Measurements from ENCODE around the gene LIG1.

LIG1 gene

DNA sequence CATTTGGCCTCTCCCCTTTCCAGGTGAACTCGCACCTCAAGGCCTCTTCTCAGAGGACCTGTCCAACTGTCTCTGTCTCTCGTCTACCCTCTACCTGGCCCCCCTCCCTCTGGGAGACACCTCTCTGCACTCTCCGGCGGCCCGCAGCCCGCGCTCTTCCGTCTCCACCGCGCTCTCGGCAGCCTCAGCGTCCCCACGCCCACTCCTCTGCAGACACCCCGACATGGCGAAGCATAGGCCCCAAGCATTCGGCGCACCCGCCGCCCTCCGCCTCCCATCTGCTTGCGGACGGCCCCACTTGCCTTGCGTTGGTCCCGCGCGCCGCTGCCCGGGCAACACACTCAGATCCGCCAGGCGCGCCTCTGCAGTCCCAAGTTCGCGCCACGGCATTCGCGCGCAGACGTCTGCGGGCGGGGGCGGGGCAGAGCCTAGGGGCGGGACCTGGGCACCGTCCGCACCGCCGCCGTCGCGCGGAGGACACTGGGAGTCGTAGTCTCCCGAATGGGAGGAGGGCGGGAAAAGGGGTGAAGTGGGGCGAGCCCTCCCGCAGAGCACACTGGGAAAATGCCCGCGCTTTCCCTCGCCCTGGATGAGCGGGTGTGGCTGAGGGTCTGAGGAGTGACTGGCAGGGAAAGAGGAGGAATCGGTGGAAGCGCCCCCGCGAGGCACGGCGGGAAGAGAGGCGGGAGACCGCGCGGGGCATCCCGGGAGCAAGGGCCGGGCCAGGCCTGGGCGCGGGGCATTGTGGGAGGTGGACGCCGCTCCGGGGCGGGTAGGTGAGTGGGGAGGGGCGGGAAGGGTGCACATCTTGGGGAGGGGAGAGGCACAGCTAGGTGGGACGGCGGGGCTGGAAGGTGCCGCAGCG lies at the start of gene LIG1, which contains the start of gene ZSWIM9:
Gene LIG1, minus strand, starts transcription at position 406 of the 865 bp plus-strand sequence. CDS start 4,778 bp downstream, outside the sequence.
Gene ZSWIM9, plus strand, starts transcription at position 742 of the 865 bp plus-strand sequence. CDS start 1,123 bp downstream, outside the sequence.
- peak; percentile 95 for DNase-seq

DNA sequence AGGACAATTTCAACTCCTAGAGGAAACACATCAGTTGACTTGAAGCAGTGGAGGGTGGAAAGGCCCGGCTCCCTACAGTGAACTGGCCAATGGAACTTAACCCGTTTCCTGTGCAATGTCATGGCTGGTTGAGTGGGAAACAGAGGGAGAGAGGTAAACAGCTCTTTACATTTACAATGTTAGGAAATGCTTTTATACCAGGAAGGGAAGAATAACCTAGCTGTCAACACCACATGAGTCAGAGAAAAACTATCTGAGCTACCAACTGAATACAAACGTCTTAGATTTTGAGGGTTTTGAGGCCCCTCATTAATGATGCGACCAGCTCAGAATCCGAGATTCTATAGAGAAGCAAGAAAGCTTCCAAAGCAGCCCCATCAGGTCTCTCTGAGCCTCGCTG lies 48.9 kb upstream of the LIG1 start:
- DNase-seq = no peak

DNA sequence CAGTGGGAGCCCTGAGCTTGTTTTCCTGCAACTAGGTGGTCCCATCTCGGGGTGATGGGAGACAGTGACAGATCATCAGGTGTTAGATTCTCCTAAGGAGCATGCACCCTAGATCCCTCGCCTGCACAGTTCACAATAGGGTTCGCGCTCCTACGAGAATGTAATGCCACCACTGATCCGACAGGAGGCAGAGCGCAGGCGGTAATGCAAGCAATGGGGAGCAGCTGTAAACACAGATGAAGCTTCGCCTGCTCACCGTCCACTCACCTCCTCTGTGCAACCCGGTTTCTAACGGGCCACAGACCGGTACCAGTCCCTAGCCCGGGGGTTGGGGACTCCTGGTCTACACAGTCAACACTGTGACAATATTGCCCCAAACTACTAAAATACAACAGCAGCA lies 46.8 kb upstream of the LIG1 start:
- no peak for DNase-seq

DNA sequence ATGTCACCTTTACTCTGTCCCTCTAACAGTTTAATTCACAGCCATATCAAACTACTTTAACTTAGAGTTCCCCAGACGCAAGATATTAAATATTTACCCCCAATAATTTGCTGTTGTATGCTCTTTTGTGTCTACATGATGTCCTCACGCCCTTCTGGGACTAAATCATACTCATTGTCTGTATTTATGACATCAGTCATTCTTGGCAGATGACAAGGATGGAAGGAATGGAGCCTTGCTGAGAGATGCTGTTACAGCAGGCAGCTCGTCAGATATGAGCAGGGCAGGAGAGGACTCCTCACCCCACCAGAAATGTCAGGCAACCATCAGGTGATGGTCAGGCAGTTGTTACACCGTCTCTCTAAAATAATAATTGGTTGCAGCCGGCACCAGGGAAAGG lies 43.8 kb upstream of the LIG1 start:
- no peak for DNase-seq

DNA sequence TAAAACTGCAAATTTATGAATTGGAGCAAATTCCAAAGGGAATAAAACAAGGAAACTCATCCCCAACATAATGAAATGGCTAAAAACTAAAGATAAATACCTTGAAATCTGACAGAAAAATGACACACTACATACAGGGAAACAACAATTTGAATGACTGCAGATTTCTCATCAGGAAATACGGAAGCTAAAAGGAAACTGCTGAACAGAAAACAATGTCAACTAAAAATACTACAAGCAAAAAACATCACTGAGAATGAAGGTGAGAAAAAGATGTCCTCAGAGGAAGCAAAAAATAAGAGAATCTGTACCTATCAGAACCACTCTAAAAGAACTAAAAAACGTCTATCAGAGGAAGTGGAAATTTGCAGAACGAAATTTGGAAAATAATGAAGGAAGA lies 39.9 kb upstream of the LIG1 start:
- DNase-seq = no peak

DNA sequence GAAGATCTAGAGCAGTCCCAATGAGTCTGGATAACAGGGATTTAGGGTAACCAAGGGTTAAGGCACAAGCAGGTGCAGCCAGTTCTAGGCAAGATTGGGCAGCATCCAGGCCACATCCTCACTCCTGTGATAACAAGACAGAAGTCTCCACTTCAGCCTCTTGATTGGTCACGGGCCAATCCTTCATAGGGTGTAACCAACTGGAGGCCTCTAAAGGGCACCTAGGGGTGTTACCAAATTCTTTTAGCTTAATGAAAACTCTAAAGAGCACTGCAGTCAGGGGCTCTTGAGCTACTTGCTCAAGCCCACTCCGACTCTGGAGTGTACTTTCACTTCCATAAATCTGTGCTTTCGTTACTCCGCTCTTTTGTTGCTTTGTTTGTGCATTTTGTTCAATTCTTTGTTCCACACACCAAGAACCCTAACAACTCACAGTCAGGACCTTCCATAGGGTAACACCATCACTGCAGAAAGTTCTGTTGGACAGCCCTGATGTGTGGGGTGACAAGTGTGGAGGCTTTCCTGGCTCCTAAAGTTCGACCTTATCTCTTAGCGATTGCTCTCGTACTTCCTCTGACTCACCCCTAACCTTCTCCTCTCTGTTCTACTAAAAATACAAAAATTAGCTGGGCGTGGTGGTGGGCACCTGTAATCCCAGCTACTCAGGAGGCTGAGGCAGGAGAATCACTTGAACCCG lies 36.4 kb upstream of the LIG1 start:
- no peak for DNase-seq

DNA sequence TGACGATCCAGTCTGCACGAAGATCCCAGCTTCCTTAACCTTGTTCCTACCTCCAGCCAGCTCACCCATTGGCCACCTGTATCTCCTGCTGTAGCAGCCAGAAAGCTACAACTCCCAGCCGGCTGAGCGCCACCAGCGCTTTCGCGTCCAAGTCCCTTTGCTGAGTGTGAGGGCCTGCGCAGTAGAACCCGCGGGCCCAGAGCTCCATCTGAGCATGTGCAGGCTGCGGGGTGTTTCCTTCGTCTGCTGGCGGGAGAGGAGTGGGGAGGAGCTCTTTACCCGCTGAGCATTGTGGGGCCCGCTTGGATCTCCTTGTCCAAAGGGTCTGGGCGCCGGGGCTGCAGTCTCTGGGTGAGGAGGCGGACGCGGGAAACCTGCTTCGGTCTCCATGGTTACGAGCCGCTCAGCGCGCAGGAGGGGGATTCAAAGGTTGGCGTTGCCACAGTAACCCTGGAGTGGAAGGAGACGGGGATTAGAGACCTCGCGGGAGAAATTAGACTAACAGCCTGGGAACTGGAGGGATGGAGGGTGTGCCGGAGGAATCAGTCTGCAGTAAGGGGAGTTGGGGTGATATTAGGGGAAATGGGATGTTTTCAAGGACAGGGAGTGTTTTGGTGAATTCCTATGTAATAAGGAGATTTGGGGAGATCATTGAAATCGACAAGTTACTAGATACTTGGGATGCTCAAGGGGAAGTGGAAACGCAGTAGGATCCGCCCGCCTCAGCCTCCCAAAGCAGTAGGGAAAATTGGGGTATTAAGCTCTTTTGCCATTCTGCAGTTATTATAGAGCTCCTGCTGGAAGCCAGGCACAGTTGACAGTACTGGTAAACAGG lies 33.9 kb upstream of the LIG1 start:
- peak; percentile 95 for DNase-seq

DNA sequence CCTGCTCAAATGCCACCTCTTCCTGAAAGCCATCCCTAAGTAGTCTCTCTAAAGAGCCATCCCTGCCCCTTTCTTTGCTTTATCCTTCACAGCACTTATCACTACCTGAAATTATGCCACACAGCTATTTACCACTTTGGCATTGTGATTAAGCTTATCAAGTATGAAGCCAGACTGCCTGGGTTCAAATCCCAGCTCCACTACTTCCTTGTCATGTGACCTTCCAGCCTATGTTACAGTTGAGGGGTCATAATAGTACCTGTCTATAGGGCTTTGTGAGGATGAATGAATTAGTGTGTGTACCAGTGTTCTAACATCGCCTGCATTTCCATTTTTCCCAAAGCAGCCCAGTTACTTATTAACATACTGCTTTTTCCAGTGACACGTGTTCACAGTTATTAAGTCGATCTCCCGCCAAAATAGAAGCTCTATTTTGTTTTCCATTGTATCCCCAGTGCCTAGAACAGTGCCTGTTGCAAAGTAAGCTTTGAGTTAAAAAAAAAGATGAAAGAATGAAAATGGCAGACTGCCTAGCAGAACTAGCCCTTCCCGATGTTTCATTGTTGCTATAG lies 33.2 kb upstream of the LIG1 start:
- DNase-seq = no peak

DNA sequence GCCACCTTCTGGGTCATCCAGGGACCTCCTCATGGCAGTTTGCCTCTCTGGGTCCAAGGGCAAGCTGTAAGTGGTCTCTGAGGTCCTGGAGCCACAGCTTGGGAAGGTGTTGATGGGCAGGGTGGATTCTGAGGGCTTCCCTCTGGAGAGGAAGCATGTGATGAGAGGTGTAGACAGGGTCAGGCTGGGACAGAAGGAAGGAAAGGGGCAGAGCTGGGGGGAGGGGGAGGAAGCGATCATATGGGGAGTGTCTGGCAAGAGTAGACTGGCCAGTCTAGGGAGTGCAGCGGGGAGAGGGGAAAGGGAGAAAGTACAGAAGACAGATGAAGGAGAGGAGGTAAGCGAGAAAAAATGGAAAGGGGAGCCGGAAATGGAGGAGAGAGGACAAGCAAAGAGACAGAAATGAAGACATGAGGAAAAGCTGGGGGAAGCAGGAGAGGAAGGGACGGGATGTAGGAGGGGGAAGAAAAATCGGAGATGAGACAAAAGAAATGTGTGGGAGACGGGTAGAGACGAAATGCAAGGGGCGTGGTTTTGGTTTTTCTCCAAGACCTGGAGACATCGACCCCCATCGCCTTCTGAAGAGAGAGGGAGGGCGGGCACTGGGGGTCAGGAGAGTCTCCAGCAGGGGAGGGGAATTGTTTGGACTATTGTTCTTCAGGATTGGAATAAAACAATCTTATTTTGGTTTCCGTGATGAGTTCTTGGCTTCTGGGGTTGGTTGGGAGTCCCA lies 27.0 kb upstream of the LIG1 start:
- no peak for DNase-seq

DNA sequence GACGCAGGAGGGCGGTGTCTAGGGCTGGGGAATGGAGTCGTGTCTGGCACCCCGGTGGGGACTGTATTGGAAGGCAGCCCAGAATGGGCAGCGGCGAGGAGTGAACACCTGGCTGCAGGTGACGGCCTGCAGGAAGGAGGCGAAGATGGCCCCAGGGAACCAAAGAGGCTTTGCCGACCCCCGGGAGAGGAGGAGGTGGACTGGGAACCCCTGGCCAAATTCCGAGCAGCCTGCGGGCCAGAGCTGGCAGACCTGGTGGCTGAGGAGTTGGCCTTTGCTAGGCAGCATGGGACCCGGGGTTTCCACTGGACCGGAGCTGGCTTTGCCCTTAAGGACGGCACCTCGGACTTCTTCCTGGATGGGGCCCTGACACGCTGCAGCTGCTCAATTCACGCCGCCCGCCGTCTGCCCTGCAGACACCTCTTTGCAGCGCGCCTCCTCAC lies 26.2 kb upstream of the LIG1 start:
- DNase-seq = no peak

DNA sequence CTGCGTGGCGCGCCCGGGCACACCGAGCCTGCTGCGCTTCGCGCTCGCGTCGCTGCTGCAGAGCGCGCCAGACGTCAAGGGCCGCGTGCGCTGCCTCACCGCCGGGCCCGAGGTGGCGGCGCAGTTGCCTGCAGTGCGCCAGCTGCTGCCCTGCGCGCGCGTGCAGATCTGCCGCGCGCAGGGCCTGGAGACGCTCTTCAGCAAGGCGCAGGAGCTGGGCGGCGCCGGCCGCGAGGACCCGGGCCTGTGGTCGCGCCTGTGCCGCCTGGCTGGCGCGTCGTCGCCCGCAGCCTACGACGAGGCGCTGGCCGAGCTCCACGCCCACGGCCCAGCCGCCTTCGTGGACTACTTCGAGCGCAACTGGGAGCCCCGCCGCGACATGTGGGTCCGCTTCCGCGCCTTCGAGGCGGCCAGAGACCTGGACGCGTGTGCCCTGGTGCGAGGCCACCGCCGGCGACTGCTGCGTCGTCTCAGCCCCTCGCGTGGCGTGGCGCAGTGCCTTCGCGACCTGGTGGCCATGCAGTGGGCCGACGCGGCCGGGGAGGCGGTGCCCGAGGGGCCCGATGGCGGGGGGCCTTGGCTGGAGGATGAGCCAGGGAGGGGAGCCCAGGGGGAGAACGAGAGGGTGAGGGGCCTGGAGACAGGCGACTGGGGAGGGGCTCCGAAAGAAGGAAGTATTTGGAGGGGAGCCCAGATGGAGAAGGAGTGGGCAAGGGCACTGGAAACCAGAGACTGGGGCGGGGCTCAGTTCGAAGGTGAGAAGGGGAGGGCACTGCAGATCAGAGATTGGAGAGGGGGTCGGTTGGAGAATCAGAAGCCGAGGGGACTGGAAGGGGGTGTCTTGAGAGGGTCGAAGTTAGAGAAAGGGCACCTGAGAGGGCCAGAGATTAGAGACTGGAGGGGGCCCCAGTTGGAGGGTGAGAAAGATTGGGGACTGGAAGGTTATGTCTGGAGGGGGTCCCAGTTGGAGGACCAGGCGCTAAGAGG lies 25.0 kb upstream of the LIG1 start:
- DNase-seq = no peak

DNA sequence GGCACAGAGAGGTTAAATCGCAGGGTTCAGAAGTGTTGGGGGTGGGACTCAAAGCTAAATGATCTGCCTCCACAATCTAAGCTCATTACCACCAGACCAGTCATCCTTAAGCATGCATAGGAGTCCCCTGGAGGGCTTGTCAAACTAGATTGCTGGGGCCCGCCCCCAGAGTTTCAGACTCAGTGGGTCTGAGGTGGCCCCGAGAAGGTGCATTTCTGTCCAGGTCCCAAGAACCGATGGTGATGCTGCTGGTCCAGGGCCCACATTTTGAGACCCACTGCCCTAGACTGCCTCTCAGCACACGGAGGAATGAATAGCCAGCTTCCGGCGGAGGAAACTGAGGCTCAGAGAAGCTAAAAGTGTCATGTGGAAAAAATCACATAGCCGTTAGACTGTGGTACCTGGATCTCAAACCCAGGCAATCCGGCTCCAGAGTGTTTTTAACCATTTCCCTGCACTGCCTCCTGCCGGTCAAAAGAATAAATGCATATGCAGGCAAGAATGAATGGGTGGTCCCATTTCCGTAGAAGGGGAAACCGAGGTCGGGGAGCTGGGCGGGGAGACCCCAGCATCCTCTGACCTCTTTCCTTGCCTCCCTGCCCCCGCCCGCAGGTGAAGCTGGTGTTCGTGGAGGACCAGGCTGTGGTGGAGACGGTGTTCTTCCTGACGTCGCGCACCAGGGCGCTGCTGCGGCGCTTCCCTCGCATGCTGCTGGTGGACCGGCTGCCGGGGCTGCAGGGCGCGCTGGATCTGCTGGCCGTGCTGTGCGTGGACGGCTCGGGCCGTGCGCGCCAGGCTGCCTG lies 24.1 kb upstream of the LIG1 start:
- DNase-seq = no peak

DNA sequence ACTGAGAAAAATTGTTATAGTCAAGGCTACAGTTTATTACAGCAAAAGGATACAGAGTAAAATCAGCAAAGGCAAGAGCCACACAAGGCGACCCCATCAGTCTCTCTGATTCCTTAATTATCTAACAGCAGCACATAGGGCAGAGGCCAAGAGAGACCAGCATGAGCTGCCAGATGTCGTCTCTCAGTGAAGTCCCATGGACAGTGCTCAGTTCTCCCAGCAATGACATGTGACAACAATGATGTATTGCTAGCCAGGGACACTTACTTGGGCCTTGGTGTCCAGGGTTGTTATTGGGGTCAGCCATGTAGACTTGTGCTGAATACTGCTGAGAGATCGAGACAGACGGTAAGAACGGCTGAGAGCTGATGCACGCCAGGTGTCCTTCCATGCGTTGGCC lies 22.6 kb upstream of the LIG1 start:
- no peak for DNase-seq

DNA sequence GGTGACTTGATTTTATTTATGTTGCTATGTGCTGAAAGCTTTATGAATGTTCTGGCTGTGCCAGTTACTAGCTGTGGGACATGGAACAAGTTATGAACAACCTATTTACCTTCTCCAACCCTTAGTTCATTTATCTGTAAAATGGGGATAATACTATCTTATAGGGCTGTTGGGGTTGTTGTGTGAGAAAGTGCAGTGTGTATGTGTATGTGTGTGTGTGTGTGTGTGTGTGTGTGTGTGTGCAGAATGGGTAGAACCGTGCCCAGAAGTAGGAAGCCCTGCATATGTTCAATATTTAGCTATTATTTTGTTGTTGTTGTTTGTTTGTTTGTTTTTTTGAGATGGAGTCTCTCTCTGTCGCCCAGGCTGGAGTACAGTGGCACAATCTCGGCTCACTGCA lies 20.7 kb upstream of the LIG1 start:
- DNase-seq = no peak

DNA sequence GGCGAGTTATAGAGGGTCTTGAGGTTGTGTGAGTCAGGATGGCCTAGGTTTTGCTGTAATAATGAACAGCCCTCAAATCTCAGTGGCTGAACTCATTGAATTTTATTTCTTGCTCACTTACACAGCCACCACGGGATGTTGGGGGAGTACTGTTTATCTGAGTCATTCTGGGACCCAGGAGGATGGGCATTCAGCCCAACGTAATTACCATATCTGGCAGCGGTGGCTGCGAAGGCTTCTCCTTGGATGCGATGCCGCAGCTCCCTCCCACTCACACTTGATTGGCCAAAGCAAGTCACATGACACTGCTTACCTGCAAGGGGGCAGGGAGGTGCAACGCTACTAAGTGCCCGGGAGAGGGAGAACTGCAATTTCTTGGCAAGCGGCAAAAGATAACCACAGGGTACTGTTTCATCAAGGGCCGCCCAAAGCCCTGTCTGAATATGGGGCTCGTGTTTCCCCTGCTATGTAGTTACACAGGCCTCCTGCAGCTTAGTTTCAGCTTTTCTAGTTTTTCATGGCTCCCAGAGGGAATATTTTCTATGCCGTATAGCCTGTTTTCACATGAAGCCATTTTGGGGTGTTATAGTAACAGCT lies 20.2 kb upstream of the LIG1 start:
- DNase-seq = no peak

DNA sequence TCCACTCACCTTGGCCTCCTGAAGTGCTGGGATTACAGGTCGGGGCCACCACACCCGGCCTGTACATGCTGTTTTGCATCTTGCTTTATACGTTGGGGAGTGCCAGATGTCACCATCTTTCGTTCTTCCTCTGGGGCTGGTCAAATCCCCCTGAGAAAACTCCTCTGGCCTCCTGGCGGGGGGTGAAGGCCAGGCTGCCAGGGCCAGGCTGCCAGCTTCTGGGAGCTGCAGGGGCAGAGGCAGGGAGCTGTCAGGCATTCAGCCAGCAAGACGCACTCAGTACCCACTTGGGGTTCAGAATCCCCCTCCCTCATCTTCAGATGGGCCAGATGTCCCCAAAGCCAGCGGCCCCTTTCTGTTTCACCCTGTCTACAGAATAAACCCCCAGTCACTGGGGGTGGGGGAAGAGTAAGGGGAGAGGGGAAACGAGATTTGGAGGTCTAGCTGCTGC lies 16.4 kb upstream of the LIG1 start:
- no peak for DNase-seq

DNA sequence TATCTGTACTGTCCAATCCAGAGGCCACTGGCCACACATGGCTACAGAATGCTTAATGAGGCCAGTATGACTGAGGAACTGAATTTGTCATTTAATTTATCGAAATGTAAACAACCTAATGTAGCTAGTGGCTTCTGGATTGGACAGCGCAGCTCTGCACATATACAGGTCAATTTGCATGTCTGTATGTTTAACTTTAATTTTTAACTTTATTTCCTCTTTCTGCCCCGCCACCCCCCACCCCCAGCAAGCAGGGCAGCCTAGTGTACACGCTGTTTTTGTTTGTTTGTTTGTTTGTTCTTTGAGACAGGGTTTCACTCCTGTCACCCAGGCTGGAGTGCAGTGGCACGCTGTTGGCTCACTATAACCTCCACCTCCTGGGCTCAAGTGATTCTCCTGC lies 15.9 kb upstream of the LIG1 start:
- no peak for DNase-seq

DNA sequence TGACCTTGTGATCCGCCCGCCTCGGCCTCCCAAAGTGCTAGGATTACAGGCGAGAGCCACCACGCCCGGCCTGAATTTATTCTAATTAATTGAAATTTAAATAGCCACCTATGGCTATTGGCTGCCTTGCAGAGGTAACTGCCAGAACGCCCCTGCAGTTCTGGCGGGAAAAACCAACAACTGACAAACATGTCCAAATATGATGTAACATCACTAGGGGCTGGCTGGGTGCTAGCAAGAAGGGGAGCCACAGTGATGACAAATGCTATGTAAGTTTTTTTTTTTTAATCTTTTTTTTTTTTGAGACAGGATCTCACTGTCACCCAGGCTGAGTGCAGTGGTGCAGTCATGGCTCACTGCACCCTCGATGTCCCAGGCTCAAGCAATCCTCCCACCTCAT lies 13.2 kb upstream of the LIG1 start:
- no peak for DNase-seq

DNA sequence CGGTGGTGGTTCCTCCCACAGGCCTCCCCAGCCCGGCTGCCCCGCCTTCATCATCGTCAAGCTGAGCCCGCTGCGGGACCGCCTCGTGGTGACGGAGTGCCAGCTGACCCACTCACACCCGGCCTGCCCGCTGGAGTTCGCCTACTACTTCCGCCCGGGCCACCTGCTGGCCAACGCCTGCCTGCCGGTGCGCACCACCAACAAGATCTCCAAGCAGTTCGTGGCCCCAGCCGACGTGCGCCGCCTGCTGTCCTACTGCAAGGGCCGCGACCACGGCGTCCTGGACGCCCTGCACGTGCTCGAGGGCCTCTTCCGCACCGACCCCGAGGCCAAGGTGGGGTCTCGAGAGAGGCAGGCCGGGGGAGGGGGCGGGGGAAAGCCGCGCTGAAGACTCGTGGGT lies 12.3 kb upstream of the LIG1 start:
- DNase-seq = no peak

Data from right forelimb (tissue), 1 donor.